22Rv1 (cell line): Measurements from ENCODE around the gene RACK1.
"Not testable (repeated sequence)": the region's sequence is repeated elsewhere in the genome, so short reads cannot be mapped to it uniquely, and the experiment has no call there.

ENCODE experiments used
- H3K27ac ChIP-seq: fragments of 450-650 bp; 2 replicates; pipeline ENCODE4 v1.5.1; 2017
- CTCF ChIP-seq: fragments of 450-650 bp; IDR thresholded peaks from 2 replicates; pipeline ENCODE4 v1.5.1; 2017; ENCODE audit warnings: mild to moderate bottlenecking
- ZFX ChIP-seq: fragments of 450-650 bp; IDR thresholded peaks from 2 replicates; pipeline ENCODE4 v1.6.1; 2017; ENCODE audit warnings: antibody characterized with exemption, borderline replicate concordance

Gene RACK1

GRCh38 chr5:181215997-181216989, 27.4 kb downstream of the RACK1 start:
- TF ChIP-seq CTCF = no peak
- no peak for TF ChIP-seq ZFX
- H3K27ac ChIP-seq = peak overlapping the region; percentile 87

GRCh38 chr5:181214249-181214648, 29.5 kb downstream of the RACK1 start:
- H3K27ac ChIP-seq = not testable (repeated sequence)

- no peak overlapping the region for H3K27ac ChIP-seq
- TF ChIP-seq CTCF = no peak
- no peak for TF ChIP-seq ZFX
These were observed 30.8 kb downstream of the RACK1 start for GRCh38 chr5:181212934-181213333.

- no peak overlapping the region for H3K27ac ChIP-seq
- TF ChIP-seq ZFX = no peak
- no peak for TF ChIP-seq CTCF
These were observed 31.6 kb downstream of the RACK1 start for GRCh38 chr5:181212080-181212479.

GRCh38 chr5:181211208-181211607, 32.5 kb downstream of the RACK1 start:
- TF ChIP-seq CTCF = no peak
- TF ChIP-seq ZFX = no peak
- no peak overlapping the region for H3K27ac ChIP-seq

- not testable (repeated sequence) for H3K27ac ChIP-seq
These were observed 33.0 kb downstream of the RACK1 start for GRCh38 chr5:181210698-181211097.

GRCh38 chr5:181210148-181210547, 33.6 kb downstream of the RACK1 start:
- H3K27ac ChIP-seq = not testable (repeated sequence)

- not testable (repeated sequence) for H3K27ac ChIP-seq
These were observed 34.7 kb downstream of the RACK1 start for GRCh38 chr5:181209006-181209405.

- TF ChIP-seq ZFX (no peak), CTCF (no peak)
- H3K27ac ChIP-seq = peak overlapping the region; percentile 95
These were observed 35.8 kb downstream of the RACK1 start for GRCh38 chr5:181207960-181208253.
